GM12878 (cell line): ENCODE data around the gene ARFRP1.

Experiments used
- TCF12 ChIP-seq: IDR thresholded peaks from 2 replicates; pipeline ENCODE4 v1.6.1; 2011; ENCODE audit warnings: low read depth, mild to moderate bottlenecking, low read length
- TF ChIP-seq, protein P1 (sequence below): IDR thresholded peaks from 2 replicates; pipeline ENCODE4 v1.6.1; 2011; ENCODE audit warnings: mild to moderate bottlenecking, low read depth, low read length, moderate library complexity; ENCODE audit not compliant: insufficient replicate concordance
- TF ChIP-seq, protein P2 (sequence below), 3 experiments: IDR thresholded peaks in 2 of 3; conservative IDR thresholded peaks in 1 of 3; 2 replicates each; pipeline ENCODE4 v1.5.1; 2011; ENCODE audit warnings: low read depth in 3 of 3, low read length in 3 of 3, mild to moderate bottlenecking in 3 of 3, control low read depth in 2 of 3, moderate library complexity in 2 of 3, inconsistent platforms in 1 of 3, mixed read lengths in 1 of 3; ENCODE audit not compliant: control insufficient read depth in 2 of 3, insufficient read depth in 1 of 3; ENCODE audit errors: extremely low read depth in 1 of 3

DNA sequence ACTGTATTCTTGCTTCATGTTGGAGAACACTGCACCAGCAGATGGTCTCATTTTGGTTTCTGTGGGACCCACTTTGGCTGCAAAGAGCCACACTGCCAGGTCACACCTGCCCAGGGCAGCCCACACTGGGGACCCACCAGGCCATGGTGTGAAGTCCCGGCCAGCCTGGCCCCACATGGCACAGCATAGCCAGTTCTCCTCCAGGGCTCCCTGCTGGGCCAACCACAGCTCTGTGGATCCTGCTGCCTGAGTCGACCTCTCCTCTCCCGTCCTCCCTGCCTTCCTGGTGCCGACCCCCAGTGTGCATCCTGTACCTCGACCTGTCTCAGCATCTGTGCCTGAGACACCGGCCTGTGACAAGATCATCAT lies 3.0 kb downstream of the ARFRP1 start:
- TF ChIP-seq TCF12 = no peak
- TF ChIP-seq, protein P1, sequence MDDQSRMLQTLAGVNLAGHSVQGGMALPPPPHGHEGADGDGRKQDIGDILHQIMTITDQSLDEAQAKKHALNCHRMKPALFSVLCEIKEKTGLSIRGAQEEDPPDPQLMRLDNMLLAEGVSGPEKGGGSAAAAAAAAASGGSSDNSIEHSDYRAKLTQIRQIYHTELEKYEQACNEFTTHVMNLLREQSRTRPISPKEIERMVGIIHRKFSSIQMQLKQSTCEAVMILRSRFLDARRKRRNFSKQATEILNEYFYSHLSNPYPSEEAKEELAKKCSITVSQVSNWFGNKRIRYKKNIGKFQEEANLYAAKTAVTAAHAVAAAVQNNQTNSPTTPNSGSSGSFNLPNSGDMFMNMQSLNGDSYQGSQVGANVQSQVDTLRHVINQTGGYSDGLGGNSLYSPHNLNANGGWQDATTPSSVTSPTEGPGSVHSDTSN = no peak
- TF ChIP-seq, protein P2, sequence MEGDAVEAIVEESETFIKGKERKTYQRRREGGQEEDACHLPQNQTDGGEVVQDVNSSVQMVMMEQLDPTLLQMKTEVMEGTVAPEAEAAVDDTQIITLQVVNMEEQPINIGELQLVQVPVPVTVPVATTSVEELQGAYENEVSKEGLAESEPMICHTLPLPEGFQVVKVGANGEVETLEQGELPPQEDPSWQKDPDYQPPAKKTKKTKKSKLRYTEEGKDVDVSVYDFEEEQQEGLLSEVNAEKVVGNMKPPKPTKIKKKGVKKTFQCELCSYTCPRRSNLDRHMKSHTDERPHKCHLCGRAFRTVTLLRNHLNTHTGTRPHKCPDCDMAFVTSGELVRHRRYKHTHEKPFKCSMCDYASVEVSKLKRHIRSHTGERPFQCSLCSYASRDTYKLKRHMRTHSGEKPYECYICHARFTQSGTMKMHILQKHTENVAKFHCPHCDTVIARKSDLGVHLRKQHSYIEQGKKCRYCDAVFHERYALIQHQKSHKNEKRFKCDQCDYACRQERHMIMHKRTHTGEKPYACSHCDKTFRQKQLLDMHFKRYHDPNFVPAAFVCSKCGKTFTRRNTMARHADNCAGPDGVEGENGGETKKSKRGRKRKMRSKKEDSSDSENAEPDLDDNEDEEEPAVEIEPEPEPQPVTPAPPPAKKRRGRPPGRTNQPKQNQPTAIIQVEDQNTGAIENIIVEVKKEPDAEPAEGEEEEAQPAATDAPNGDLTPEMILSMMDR (IDR thresholded peaks at IDR 0.05 in 2 of 3, conservative IDR thresholded peaks at IDR 0.05 in 1 of 3; ENCODE audit: control insufficient read depth in 2 of 3, extremely low read depth in 1 of 3, insufficient read depth in 1 of 3, low read depth in 3 of 3, low read length in 3 of 3) = no peak
